Activated CD4-positive, CD25-positive, alpha-beta regulatory T cell treated with anti-CD3 and anti-CD28 coated beads, Interleukin-2, amount 50 U/mL, for 16 hours (primary cell): ENCODE measurements around the gene MTERF4.

ENCODE experiments used
- DNase-seq: peaks from one replicate; pipeline ENCODE4 v3.0.0-alpha.2; 2020; ENCODE audit warnings: low read depth, low spot score

The MTERF4 gene

DNA sequence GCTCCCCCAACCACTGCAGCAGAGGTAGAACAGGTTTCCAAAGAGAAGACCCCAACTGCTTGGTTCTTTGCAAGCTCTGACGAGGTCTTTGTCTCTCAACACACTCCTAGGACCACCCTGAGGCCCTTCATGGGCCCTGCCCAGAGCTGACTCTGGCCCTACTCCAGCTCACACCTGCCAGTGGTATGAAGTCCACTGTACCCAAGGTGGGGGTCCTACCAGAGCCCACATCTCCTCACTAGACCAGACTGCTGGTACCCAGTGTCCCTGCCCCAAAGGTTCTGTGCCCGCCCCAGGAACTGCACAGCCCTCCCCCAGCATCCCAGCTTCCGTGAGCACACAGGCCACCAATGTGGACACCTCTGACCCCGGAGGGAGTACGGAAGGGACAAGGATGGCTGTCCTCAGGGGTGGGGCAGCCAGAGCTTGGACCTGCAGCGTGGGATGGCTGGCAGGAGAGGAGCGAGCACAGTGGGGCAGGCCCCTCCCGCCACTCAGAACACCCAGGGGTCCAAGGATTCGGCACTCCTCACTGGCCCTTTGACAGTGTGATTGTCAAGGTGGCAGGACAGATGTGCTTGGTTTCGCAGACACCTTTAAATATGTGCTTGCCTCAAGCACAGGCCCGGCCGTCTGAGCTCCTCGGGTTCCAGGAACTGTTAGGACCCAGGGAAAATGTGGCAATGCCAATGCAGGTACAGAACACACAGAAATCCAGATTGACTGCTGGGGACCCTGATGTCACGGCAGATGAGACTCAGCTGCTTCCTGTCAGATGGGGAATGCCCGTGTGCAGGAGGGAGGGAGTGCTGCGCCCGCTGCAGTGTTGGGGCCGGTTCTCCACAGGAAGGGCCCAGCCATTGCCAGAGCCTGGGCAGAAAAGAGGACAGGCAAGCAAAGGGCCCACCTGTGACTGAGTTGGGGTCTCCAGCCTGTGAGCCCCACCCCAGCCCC lies 51.2 kb downstream of the MTERF4 start:
- DNase-seq, result no peak

GRCh38 chr2:241049739-241050623 lies 52.1 kb downstream of the MTERF4 start:
- DNase-seq, result no peak

DNA sequence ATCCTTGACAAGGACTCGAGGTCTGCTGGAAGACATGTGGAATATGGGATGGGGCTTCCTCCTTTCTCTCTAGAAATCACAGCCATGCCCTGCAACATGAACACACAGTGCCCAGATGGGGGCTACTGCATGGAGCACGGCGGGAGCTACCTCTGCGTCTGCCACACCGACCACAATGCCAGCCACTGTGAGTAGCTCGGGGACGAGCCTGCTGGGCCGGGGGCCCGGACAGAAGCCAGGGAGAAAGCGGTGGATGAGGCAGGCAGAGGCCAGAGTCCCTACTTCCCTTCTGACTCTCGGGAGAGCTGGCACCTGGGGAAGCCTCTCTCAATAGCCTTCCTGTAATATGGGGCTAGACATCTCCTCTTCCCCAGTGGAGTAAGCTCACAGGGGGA lies 53.1 kb downstream of the MTERF4 start:
- no peak for DNase-seq

GRCh38 chr2:241048149-241048948 lies 53.7 kb downstream of the MTERF4 start:
- no peak for DNase-seq

GRCh38 chr2:241047253-241048010 lies 54.7 kb downstream of the MTERF4 start:
- DNase-seq, result no peak
